LNCAP (cell line): ENCODE measurements around the gene ASZ1.

Source experiments
- CTCF ChIP-seq: fragments of 450-650 bp; IDR thresholded peaks from 2 replicates; pipeline ENCODE4 v1.5.1; 2017; ENCODE audit warnings: mild to moderate bottlenecking

The ASZ1 gene

DNA sequence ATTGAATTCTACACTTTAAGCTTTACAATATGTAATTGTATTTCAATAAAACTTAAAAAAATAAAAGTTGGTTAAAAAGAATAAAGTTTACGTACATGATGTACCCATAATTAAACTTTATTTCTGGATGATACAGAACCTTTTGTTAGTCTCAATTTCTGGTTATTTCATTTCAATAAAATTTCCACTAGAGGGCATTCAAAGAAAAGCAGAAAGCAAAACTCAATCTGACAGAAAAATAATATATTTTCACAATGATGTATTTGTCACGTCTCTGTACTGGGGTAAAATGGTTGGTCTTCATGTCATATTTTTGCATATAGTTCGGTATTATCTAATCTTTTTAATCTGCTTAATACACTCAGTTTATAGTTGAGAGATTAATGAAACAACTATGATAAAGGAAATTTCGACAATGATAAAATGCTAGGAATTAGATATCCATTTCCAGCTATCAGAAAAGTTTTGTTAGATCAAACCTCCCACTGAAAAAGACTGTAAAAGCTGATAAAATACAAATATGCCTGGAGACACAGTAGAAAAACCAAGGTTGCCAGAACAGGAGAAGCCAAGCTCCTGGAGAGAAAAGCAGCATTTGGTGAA is 27.4 kb downstream of the ASZ1 start:
- TF ChIP-seq CTCF = peak; percentile 71

GRCh38 chr7:117395743-117396142 is 31.6 kb downstream of the ASZ1 start:
- TF ChIP-seq CTCF = no peak

DNA sequence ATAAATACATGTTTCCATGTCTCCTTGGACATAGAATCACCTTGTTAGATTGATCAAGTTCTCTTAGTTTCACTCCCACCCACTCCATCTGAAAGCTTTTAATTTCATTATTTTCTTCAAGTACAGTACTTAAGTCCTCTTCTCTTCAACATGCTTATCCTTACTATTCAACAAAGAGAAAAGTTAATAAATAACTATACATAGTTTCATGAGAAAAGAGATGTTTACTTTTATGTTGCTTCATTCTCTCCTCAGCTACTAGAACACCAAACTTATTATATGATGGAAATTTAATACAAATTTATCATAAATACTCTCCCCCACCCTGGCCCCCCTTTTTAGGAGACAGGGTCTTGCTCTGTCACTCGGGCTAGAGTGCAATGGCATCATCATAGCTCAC is 33.5 kb downstream of the ASZ1 start:
- no peak for TF ChIP-seq CTCF

DNA sequence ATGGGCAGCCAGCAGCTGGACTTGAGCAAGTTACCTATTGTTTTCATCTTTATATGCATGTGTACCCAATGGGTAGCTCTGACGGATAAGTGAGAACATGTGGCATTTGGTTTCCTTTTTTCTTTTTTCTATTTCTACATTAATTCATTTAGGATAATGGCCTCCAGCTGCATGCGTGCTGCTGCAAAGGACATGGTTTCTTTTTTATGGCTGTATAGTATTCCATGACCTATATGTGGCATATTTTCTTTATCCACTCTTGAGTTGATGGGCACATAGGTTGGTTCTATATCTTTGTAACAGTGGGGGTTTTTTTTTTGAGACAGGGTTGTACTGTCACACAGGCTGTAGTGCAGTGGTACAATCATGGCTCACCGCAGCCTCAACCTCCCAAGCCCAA is 37.4 kb downstream of the ASZ1 start:
- no peak for TF ChIP-seq CTCF

- no peak for TF ChIP-seq CTCF
Measured at GRCh38 chr7:117386110-117386706, 41.1 kb downstream of the ASZ1 start.

- TF ChIP-seq CTCF = peak; percentile 60
Measured at GRCh38 chr7:117385363-117386109, 41.8 kb downstream of the ASZ1 start.

DNA sequence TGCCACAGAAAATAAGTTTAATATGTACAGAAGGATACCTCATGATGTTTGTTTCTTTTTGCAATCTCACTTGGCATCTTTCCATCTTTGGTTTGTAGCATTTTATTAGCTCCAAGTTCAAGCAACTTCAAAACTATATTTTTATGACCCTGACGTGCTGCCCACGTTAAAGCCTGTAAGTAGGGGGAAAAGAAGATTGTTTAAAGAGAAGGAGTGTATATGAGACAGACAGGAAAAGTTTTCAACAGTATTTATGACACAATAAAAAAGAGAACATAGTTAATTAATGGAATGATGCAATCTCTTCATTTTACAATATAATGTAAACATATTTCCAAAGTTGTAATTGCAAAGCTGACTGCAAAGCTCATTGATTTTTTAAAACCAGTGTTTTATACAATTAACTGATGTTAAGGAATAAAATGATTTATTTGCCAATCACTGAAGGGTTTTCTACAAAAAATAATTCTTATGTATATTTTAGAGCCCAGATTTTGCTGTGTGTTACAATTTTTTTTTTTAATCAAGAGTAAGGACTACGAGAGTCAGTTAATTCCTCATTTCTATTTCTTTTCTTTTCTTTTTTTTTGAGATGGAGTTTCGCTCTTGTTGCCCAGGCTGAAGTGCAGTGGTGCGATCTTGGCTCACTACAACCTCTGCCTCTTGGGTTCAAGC is 42.5 kb downstream of the ASZ1 start:
- no peak for TF ChIP-seq CTCF
